Measurements from ENCODE around the gene GALNT1.

Gene GALNT1

GRCh38 chr18:35716169-35716831 lies 134.8 kb downstream of the GALNT1 start:
- DNase-seq (ENCODE audit: extremely low read depth, insufficient read length), result no peak
- Histone ChIP-seq H3K4me3 (replicated peaks; ENCODE audit: low read depth, low read length) (no peak overlapping the region), H3K27me3 (replicated peaks; ENCODE audit: control insufficient read depth, insufficient read depth, low read length) (no peaks in the 10 kb centered on the region), H3K36me3 (ENCODE audit: control insufficient read depth, insufficient read depth, low read length) (no peaks in the 10 kb centered on the region)
- no peak for TF ChIP-seq CTCF (IDR thresholded peaks at IDR 0.05; ENCODE audit: insufficient read depth, low read length, poor library complexity, severe bottlenecking)

DNA sequence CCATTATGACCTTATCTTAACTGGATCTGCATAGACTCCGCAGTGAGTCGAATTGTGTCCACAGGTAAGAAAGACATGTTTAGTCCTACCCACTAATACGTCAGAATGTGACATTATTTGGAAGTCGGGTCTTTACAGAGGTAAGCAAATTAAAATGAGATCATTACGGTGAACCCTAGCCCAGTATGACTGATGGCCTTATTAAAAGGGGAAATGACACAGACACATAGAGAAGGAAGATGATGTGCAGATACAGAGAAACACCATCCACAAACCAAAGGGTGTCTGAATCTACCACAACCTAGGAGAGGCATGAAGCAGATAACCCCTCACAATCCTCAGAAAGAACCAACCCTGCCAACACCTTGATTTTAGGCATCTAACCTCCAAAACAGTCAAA lies 135.6 kb downstream of the GALNT1 start:
- no peak for TF ChIP-seq CTCF (IDR thresholded peaks at IDR 0.05; ENCODE audit: insufficient read depth, low read length, poor library complexity, severe bottlenecking)
- no peaks in the 10 kb centered on the region for H3K36me3 ChIP-seq (ENCODE audit: control insufficient read depth, insufficient read depth, low read length)
- H3K27me3 ChIP-seq (replicated peaks; ENCODE audit: control insufficient read depth, insufficient read depth, low read length), result no peaks in the 10 kb centered on the region
- H3K4me3 ChIP-seq (replicated peaks; ENCODE audit: low read depth, low read length), result no peak overlapping the region
- DNase-seq (ENCODE audit: extremely low read depth, insufficient read length), result no peak

- H3K4me3 ChIP-seq (replicated peaks; ENCODE audit: low read depth, low read length), result no peak overlapping the region
- no peak for TF ChIP-seq CTCF (IDR thresholded peaks at IDR 0.05; ENCODE audit: insufficient read depth, low read length, poor library complexity, severe bottlenecking)
- DNase-seq (ENCODE audit: extremely low read depth, insufficient read length), result no peak
- H3K36me3 ChIP-seq (ENCODE audit: control insufficient read depth, insufficient read depth, low read length), result no peaks in the 10 kb centered on the region
- no peaks in the 10 kb centered on the region for H3K27me3 ChIP-seq (replicated peaks; ENCODE audit: control insufficient read depth, insufficient read depth, low read length)
Observed at GRCh38 chr18:35721431-35722081, 140.0 kb downstream of the GALNT1 start.

GRCh38 chr18:35728676-35729075 lies 147.1 kb downstream of the GALNT1 start:
- DNase-seq (ENCODE audit: extremely low read depth, insufficient read length), result no peak

GRCh38 chr18:35729991-35730668 lies 148.6 kb downstream of the GALNT1 start:
- no peaks in the 10 kb centered on the region for H3K27me3 ChIP-seq (replicated peaks; ENCODE audit: control insufficient read depth, insufficient read depth, low read length)
- H3K36me3 ChIP-seq (ENCODE audit: control insufficient read depth, insufficient read depth, low read length), result no peaks in the 10 kb centered on the region
- no peak for DNase-seq (ENCODE audit: extremely low read depth, insufficient read length)
- H3K4me3 ChIP-seq (replicated peaks; ENCODE audit: low read depth, low read length), result no peak overlapping the region
- no peak for TF ChIP-seq CTCF (IDR thresholded peaks at IDR 0.05; ENCODE audit: insufficient read depth, low read length, poor library complexity, severe bottlenecking)

More at GRCh38 chr18:35728676-35729075, 147.1 kb downstream of the GALNT1 start:
- Histone ChIP-seq H3K4me3 (replicated peaks; ENCODE audit: low read depth, low read length) (no peak overlapping the region), H3K27me3 (replicated peaks; ENCODE audit: control insufficient read depth, insufficient read depth, low read length) (no peaks in the 10 kb centered on the region), H3K36me3 (ENCODE audit: control insufficient read depth, insufficient read depth, low read length) (no peaks in the 10 kb centered on the region)
- TF ChIP-seq CTCF (IDR thresholded peaks at IDR 0.05; ENCODE audit: insufficient read depth, low read length, poor library complexity, severe bottlenecking), result no peak
